CD8-positive, alpha-beta memory T cell (primary cell): ENCODE results near the gene DCDC1. TPM values are rescaled to one million over a fixed set of nuclear protein-coding genes. Genes with fewer than 3 reads are reported as not detected.
A peak's percentile ranks its signal among the peaks of the same experiment; 100 is the strongest.

Experiments
- CTCF ChIA-PET: fragments of 350-600 bp; sonication (Branson Sonifier 250); formaldehyde crosslinking; loops from one replicate; lab custom pipeline; 2021; ENCODE audit warnings: antibody characterized with exemption; lab: Charles Lee
- POLR2A ChIA-PET: fragments of 350-600 bp; sonication (Branson Sonifier 250); formaldehyde crosslinking; loops from one replicate; lab custom pipeline; 2021; ENCODE audit warnings: antibody characterized with exemption; lab: Charles Lee
- DNase-seq, 5 donors: peaks; one replicate each; pipeline versions ENCODE4 v3.0.0 to v3.0.0-alpha.2; 2020 to 2022; ENCODE audit warnings: mixed read lengths in 1 of 5
- H3K27ac ChIP-seq: one replicate; pipeline ENCODE4 v1.7.0; 2013; ENCODE audit warnings: low read depth, mild to moderate bottlenecking, low read length, moderate library complexity
- H3K27me3 ChIP-seq: 2 replicates; pipeline ENCODE4 v1.7.0; 2013; ENCODE audit warnings: low read length, mild to moderate bottlenecking; ENCODE audit not compliant: insufficient read depth, poor library complexity, severe bottlenecking
- H3K36me3 ChIP-seq: 2 replicates; pipeline ENCODE4 v1.7.0; 2013; ENCODE audit warnings: mild to moderate bottlenecking, low read length, moderate library complexity; ENCODE audit not compliant: insufficient read depth
- H3K4me1 ChIP-seq: 2 replicates; pipeline ENCODE4 v1.7.0; 2013; ENCODE audit warnings: mild to moderate bottlenecking, low read length, moderate library complexity; ENCODE audit not compliant: insufficient read depth
- H3K4me3 ChIP-seq: 2 replicates; pipeline ENCODE4 v1.7.0; 2013; ENCODE audit warnings: mild to moderate bottlenecking, low read length
- H3K9me3 ChIP-seq: 2 replicates; pipeline ENCODE4 v1.7.0; 2013; ENCODE audit warnings: mild to moderate bottlenecking, low read length
- H3K27ac Mint-ChIP-seq, 8 donors: one replicate each; pipeline ENCODE4 v1.8.0; 2020 to 2021; ENCODE audit warnings: mixed read lengths in 8 of 8, mild to moderate bottlenecking in 6 of 8, inconsistent platforms in 3 of 8, moderate library complexity in 3 of 8
- H3K27me3 Mint-ChIP-seq, 2 donors: one replicate each; pipeline ENCODE4 v1.8.0; 2020 to 2021; ENCODE audit warnings: mixed read lengths in 2 of 2, mild to moderate bottlenecking in 1 of 2, moderate library complexity in 1 of 2
- H3K36me3 Mint-ChIP-seq, 3 donors: one replicate each; pipeline ENCODE4 v1.8.0; 2020 to 2021; ENCODE audit warnings: mixed read lengths in 3 of 3, inconsistent platforms in 1 of 3, mild to moderate bottlenecking in 1 of 3
- H3K4me1 Mint-ChIP-seq, 3 donors: one replicate each; pipeline ENCODE4 v1.8.0; 2020 to 2021; ENCODE audit warnings: mixed read lengths in 3 of 3, inconsistent platforms in 1 of 3, mild to moderate bottlenecking in 1 of 3
- H3K4me3 Mint-ChIP-seq, 7 donors: one replicate each; pipeline ENCODE4 v1.8.0; 2020 to 2021; ENCODE audit warnings: mixed read lengths in 7 of 7, mild to moderate bottlenecking in 6 of 7, moderate library complexity in 4 of 7, inconsistent platforms in 2 of 7
- H3K9me3 Mint-ChIP-seq, 5 donors: one replicate each; pipeline ENCODE4 v1.8.0; 2020 to 2022; ENCODE audit warnings: mixed read lengths in 5 of 5, mild to moderate bottlenecking in 3 of 5, moderate library complexity in 2 of 5, inconsistent platforms in 1 of 5
- polyA plus RNA-seq: library from polyadenylated mRNA; unstranded; fragments of 300-500 nt; fragmentation: Illumina TruSeq; gene quantifications from one replicate; pipeline ENCODE4 v1.2.3, GENCODE V29; 2021
- total RNA-seq, 2 experiments: library from RNA; stranded (reverse); gene quantifications; one replicate each; pipeline ENCODE4 v1.2.3, GENCODE V29; 2021

Gene DCDC1, protein sequence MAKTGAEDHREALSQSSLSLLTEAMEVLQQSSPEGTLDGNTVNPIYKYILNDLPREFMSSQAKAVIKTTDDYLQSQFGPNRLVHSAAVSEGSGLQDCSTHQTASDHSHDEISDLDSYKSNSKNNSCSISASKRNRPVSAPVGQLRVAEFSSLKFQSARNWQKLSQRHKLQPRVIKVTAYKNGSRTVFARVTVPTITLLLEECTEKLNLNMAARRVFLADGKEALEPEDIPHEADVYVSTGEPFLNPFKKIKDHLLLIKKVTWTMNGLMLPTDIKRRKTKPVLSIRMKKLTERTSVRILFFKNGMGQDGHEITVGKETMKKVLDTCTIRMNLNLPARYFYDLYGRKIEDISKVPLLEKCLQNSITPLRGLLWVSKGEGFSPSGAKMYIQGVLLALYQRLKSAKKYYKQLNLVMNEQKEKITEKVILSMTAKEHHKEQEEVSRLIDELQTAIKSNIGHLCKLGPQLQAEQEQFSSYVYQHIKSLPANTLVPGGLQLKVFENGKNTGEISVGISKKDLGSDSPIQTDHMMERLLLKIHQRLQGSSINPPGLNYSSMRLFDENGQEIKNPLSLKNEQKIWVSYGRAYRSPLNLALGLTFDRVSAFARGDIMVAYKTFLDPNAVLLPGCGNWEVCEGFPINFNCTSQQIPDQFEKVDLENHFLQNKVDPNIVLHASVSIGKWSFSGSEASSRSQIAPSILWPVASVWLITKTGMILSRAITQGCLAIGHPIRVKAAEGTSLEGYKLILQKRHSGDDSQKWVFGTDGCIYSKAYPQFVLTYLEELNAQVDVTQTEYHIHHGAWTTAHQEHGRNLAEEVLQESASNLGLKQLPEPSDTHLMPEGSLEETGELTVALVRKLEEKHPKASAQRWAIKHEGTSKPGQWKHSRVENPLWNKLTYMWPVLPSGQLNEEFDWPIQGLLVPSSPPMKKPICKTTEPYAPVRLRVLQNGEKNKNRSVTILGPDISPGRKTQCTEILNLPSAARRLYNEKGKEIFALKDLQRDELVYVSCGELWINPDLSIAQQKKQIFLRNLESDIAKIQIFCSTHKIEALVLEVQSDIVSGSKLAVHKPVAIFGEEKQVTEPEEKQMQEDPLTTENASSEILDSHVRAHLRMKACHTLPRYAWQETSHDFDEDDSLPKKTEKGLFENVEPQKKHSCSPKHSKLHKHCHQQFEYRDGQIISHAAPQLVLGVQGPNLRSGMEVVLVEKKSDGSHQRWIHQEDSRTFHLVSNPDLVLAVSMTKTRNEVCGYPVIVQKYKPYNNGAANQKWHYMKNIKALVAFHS (N-terminal part only)
- total RNA-seq, result under 1 TPM; 0.07 to 0.15 TPM
- not detected for polyA plus RNA-seq

DNA sequence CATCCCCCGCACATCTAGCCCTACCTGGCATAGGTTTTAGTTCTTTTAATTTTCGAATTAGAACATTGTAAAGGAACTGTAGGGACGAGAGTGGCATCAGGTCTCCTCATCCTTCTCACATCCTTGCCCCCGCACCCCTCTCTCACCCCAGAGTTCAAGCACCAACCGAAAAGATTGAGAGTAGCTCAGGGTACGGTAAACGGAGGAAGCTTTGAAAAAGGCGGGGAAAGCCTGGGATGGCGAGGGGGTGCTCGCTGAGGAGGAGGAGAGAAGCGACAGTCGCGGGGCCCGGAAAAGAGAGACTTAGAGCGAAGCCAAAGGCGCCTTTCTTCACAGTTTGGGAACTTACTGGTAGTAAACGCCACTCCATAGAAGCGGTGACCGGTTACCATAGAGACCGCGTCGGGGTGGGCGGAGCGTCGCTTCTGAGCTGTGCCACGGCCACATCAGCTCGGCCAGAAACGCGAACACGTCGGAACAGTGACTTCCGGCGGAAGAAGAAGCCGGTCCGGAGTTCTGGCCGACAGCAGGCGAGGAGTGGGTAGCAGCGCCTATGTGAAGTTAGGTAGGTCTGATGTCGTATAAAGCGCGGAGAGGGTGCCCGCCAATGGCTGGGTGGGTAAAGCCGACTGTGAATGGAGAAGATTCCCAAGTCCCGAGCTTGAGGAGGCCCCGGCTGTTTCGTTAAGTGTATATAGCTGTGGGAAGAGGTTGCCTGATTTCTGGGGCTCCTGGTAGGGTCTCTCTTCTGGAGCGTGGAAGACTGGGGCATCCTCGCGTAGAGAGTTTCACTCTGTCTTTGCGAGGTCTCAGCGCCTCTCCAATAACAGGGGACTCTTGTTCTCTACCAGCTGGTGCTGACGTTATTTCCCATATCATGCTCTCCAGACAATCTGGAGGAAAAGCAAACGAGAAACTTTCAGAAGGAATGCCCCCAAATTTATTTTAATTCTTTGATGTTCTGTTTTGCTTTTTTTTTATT, at the start of gene DCDC1, which contains the start of gene DNAJC24:
Gene DCDC1 (minus strand): TSS at position 392 of the 982 bp plus-strand sequence. CDS start 41,459 bp downstream, outside the sequence.
Gene DNAJC24 (plus strand): TSS at position 513 of the 982 bp plus-strand sequence. CDS start 889 bp downstream, outside the sequence.
- no peaks in the 10 kb centered on the region for H3K36me3 ChIP-seq

DNA sequence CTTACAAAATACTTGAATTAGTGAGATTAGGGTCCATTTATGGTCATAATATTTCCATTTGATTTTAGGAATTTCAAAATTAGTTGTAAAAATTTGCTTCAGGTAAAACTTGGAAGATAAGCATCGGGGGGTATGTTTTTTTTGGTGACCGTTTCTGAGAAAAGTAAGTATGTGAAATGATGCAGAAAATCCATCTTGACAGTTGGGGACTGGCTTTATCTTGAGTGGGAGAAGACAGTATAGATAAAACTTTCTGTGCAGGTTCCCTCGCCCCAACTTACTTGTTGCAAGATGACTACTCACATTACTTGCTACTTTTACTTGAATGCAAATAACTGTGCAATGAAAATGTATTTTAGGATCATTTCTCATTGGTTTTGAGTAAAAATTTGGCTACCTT, 49.6 kb upstream of the DCDC1 start:
- CTCF ChIA-PET, result no interaction called here
- H3K36me3 Mint-ChIP-seq, result peaks cover 4 to 19% (median 13%) of the 10 kb centered on the region in 3 donors
- no peak overlapping the region for H3K4me3 ChIP-seq
- H3K27ac ChIP-seq, result no peak overlapping the region
- H3K9me3 Mint-ChIP-seq, result no peaks in the 10 kb centered on the region
- no peak overlapping the region for H3K27ac Mint-ChIP-seq
- H3K4me1 Mint-ChIP-seq, result no peaks in the 10 kb centered on the region
- H3K4me3 Mint-ChIP-seq, result no peak overlapping the region
- H3K27me3 ChIP-seq, result no peaks in the 10 kb centered on the region
- H3K36me3 ChIP-seq, result peaks cover 10% of the 10 kb centered on the region
- H3K27me3 Mint-ChIP-seq, result no peaks in the 10 kb centered on the region
- DNase-seq, result no peak
- no peaks in the 10 kb centered on the region for H3K9me3 ChIP-seq
- no peaks in the 10 kb centered on the region for H3K4me1 ChIP-seq
- POLR2A ChIA-PET, result no interaction called here

More for the DNA sequence above, at the start of gene DCDC1, which contains the start of gene DNAJC24:
- H3K27ac ChIP-seq, result peak within 1 kb of the TSS; percentile 77
- H3K27me3 ChIP-seq, result no peaks in the 10 kb centered on the region
- peak; percentile 87 to 94 (median 89) for DNase-seq
- H3K27me3 Mint-ChIP-seq, result peaks cover 0 to 2% of the 10 kb centered on the region in 2 donors
- POLR2A ChIA-PET, result interaction anchor here (0.6 kb wide), 1 partner anchor 978 kb away, joined by 4 read pairs; no protein-coding TSS in a partner anchor
- peak within 1 kb of the TSS; percentile 92 to 99 (median 98) for H3K4me3 Mint-ChIP-seq
- H3K9me3 ChIP-seq, result no peaks in the 10 kb centered on the region
- H3K4me3 ChIP-seq, result peak within 1 kb of the TSS; percentile 95
- H3K9me3 Mint-ChIP-seq, result no peaks in the 10 kb centered on the region
- CTCF ChIA-PET, result interaction anchor here (1.2 kb wide), 1 partner anchor 12 kb away, joined by 3 read pairs; no protein-coding TSS in a partner anchor
- peak within 1 kb of the TSS; percentile 76 to 98 (median 94) for H3K27ac Mint-ChIP-seq
- H3K4me1 Mint-ChIP-seq, result peaks cover 43 to 77% (median 69%) of the 10 kb centered on the region in 3 donors
- peaks cover 0 to 24% (median 3%) of the 10 kb centered on the region in 3 donors for H3K36me3 Mint-ChIP-seq
- H3K4me1 ChIP-seq, result peaks cover 29% of the 10 kb centered on the region

DNA sequence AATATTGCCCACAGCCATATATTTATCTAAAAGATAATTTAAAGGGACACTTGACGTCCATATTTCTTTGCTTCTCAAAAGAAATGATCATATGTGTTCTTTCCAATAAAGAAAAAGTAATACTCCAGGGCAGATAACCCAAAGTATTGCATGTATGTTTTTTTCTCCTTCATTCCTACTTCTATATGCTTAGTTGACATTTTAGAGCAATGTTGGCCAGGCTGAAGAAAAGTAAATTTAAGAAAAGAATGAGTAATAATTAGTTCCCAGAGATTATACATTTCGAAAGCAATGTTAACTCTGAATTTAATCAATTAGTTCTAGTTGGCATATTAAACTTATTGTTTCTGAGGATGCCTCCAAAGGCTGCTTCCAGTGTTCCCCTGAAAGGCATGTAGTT, 48.3 kb upstream of the DCDC1 start:
- no peak overlapping the region for H3K27ac Mint-ChIP-seq
- no peak for DNase-seq
- no peaks in the 10 kb centered on the region for H3K4me1 Mint-ChIP-seq
- no peaks in the 10 kb centered on the region for H3K9me3 Mint-ChIP-seq
- peaks cover 4 to 17% (median 15%) of the 10 kb centered on the region in 3 donors for H3K36me3 Mint-ChIP-seq
- POLR2A ChIA-PET, result no interaction called here
- Histone ChIP-seq H3K4me3 (no peak overlapping the region), H3K36me3 (peaks cover 10% of the 10 kb centered on the region), H3K27me3 (no peaks in the 10 kb centered on the region), H3K27ac (no peak overlapping the region), H3K9me3 (no peaks in the 10 kb centered on the region), H3K4me1 (no peaks in the 10 kb centered on the region)
- no peaks in the 10 kb centered on the region for H3K27me3 Mint-ChIP-seq
- H3K4me3 Mint-ChIP-seq, result no peak overlapping the region
- CTCF ChIA-PET, result interaction anchor here (1.2 kb wide), 1 partner anchor 20 kb away, joined by 4 read pairs; no protein-coding TSS in a partner anchor

DNA sequence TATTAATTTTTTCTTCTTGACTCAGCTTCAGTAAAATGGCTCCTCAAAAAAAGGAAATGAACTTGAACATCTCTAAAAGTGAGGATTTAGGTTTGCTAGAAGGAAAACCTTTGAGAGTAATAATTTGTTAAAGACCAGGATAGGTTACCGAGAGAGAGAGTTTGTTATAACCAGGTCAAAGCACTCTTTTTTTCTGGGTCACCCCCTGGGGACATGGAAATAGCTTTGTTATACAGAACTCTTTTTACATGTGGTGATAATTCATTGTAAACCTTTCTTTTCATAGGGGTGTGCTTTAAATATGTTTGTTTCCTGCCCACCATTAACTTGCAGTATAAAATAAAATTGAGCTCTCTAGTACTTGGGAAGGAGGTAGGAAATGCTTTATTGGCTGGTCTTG, 47.8 kb upstream of the DCDC1 start:
- peaks cover 10% of the 10 kb centered on the region for H3K36me3 ChIP-seq
- peaks cover 4 to 17% (median 13%) of the 10 kb centered on the region in 3 donors for H3K36me3 Mint-ChIP-seq
- H3K9me3 ChIP-seq, result no peaks in the 10 kb centered on the region
- H3K4me1 ChIP-seq, result no peaks in the 10 kb centered on the region
- no peaks in the 10 kb centered on the region for H3K27me3 ChIP-seq
- DNase-seq, result no peak
- H3K4me1 Mint-ChIP-seq, result peaks cover 0 to 2% (median 0%) of the 10 kb centered on the region in 3 donors
- H3K27ac Mint-ChIP-seq, result peak overlapping the region in 1 of 8 donors; percentile 9
- no peaks in the 10 kb centered on the region for H3K27me3 Mint-ChIP-seq
- H3K4me3 ChIP-seq, result no peak overlapping the region
- H3K9me3 Mint-ChIP-seq, result no peaks in the 10 kb centered on the region
- no peak overlapping the region for H3K27ac ChIP-seq
- CTCF ChIA-PET, result interaction anchor here (1.2 kb wide), 1 partner anchor 20 kb away, joined by 4 read pairs; no protein-coding TSS in a partner anchor
- POLR2A ChIA-PET, result no interaction called here
- no peak overlapping the region for H3K4me3 Mint-ChIP-seq

DNA sequence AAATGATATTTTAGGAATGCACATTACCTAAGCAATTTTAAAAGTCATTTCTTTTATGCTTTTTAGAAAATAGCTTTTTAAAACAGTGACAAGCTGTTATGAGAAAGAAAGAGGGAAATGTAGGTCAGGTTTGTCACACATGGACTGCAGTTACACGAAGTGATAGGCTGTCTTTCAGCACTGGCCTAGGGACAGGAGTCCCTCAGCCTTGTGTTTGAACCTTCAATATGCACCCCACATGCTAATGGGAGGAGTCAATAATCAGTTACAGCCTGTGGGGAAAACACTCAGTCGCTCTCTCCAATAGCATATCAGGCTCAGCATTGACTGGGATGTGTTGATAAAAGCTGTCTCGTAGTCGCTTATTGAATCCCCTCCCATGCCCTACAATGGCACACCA, 45.9 kb upstream of the DCDC1 start:
- no peak for DNase-seq
- Mint-ChIP-seq H3K27ac (peak overlapping the region in 1 of 8 donors; percentile 26), H3K27me3 (no peaks in the 10 kb centered on the region), H3K9me3 (peaks cover 0 to 5% (median 2%) of the 10 kb centered on the region in 5 donors), H3K4me3 (no peak overlapping the region), H3K36me3 (peaks cover 13 to 25% (median 16%) of the 10 kb centered on the region in 3 donors), H3K4me1 (peaks cover 0 to 2% (median 0%) of the 10 kb centered on the region in 3 donors)
- Histone ChIP-seq H3K4me1 (no peaks in the 10 kb centered on the region), H3K36me3 (peaks cover 10% of the 10 kb centered on the region), H3K9me3 (no peaks in the 10 kb centered on the region), H3K27me3 (no peaks in the 10 kb centered on the region), H3K27ac (no peak overlapping the region), H3K4me3 (no peak overlapping the region)
- ChIA-PET CTCF (no interaction called here), POLR2A (no interaction called here)

DNA sequence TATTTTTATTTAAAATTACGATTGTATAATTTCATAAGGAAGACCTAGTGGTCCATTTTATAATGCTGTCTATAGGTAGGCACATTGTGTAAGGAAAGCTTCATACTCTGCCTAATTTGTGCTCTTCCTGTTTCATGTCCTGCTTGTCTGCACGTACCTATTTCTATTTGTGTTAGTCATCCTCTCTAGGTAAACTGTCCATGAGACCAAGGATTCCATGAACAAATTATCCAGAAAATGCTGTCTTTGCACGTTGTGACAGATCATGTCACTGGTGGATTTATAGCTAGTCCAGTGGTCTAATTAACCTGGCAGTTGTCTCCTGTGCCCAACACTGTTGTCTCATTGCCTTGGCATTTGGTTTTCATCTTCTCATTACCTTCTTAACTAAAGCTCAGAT, 44.8 kb upstream of the DCDC1 start:
- Histone ChIP-seq H3K27me3 (no peaks in the 10 kb centered on the region), H3K4me3 (no peak overlapping the region), H3K4me1 (no peaks in the 10 kb centered on the region), H3K36me3 (peaks cover 10% of the 10 kb centered on the region), H3K27ac (no peak overlapping the region), H3K9me3 (no peaks in the 10 kb centered on the region)
- no peak overlapping the region for H3K27ac Mint-ChIP-seq
- no peak for DNase-seq
- no peaks in the 10 kb centered on the region for H3K27me3 Mint-ChIP-seq
- POLR2A ChIA-PET, result no interaction called here
- no peak overlapping the region for H3K4me3 Mint-ChIP-seq
- H3K36me3 Mint-ChIP-seq, result peaks cover 13 to 26% (median 14%) of the 10 kb centered on the region in 3 donors
- peaks cover 0 to 5% (median 2%) of the 10 kb centered on the region in 5 donors for H3K9me3 Mint-ChIP-seq
- CTCF ChIA-PET, result no interaction called here
- peaks cover 0 to 3% (median 2%) of the 10 kb centered on the region in 3 donors for H3K4me1 Mint-ChIP-seq
